Amniotic epithelial cell (primary cell): ENCODE measurements around the gene FOSB.

Experiments used
- DNase-seq: peaks from one replicate; pipeline ENCODE4 v3.0.0-alpha.2; 2010; ENCODE audit warnings: low read depth

Gene FOSB

DNA sequence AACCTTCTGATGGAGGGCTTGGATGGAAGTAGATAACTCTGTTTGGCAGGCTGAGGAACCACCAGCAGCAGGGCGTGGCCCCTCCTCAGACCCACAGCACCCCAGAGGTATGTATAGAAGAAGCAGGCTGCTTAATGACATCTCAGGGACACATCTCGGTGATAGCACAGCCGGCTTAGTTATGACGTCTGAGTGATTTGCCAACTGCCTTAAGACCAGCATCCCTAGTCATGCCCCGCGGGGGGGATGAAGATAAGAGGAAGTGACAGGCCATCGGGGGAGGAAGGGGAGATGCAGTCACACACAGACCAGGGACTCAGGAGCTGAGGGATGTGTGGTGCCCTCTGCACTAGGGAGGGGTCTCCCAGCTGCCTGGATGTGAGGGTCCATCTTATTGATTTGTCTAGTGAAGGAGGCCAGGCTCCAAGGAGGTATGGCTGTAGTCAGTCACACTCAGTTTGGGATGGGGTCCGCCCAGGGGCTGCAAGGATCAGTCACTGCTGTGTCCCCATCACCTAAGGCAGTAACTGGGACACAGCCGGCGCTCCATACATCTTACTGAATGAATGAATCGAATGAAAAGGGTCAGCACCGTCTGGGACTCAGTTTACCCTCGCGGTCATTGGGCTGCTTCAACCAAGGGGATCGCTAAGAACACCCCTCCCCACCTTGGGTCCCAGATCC is 24.9 kb upstream of the FOSB start:
- DNase-seq = no peak

DNA sequence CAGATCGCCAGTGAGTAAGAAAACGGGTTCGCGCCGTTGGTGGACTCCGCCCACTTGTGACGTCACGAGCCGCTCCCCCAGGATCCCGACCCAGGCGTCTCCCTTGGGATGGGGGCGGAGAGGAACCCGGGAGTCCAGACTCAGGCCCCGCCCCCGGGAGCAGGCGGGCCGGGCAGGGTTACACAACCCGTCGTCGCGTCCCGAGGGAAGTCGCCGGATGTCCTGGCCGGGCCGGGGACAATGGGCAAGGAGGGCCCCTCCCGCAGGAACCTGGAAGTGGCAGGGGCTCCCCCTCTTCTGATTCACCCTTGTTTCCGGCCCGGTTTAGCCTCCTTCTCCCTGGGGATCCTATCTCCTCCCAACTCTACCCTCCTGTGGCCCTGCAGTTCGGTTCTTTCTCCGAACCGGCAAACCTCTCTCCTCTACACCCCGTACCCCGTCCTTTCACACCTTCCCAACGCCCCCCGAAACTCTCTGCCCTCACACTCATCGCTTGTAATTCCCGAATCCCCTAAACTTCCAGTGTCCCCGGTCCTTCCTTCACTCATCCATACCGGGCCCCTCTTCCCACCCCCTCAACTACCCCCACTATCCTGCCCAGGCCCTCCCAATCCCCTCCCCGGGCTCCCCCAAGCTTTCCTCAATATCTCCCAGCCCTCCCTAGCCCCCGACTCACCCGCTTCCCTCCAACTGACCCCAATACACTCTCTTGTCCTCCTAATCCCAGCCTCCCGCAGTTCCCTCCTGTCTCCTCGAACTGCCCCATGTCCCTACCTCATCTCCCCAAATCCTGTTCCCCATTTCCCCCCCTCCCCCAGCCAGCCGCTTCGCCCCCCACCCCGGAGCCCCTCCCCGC is 24.1 kb upstream of the FOSB start:
- DNase-seq = peak; percentile 79

DNA sequence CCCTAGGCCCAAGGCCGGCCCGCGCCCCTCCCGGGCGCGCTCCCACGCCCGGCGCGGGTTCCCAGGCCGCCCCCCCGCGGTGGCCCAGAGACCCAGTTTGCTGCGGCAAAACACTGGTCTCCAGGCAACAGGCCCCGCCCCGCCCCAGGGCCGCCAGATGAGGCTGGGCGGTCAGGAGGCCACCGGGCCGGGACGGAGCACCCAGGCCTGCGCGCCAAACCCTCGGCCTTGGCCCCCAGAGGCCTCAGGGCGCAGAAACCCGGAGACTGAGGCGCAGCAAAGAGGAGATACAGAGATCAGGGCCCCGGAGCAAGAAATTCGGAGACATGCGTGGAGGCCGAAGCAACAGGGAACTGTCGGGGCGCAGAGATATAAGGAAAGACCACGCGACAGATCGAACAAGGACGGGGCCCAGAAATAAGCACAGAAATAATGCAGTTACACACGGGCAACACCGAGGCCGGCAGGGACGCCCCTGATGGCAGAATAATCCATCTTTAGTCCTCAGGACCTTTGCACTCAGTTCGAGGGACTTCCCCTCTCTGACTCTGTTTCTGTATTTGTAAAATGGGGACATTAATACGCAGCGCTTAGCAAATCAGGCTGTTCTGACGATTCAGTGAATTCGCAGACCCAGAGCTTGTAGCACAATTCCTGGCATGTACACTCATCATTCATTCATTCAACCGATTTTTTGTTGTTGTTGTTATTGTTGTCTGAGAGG is 23.3 kb upstream of the FOSB start:
- peak; percentile 72 for DNase-seq

DNA sequence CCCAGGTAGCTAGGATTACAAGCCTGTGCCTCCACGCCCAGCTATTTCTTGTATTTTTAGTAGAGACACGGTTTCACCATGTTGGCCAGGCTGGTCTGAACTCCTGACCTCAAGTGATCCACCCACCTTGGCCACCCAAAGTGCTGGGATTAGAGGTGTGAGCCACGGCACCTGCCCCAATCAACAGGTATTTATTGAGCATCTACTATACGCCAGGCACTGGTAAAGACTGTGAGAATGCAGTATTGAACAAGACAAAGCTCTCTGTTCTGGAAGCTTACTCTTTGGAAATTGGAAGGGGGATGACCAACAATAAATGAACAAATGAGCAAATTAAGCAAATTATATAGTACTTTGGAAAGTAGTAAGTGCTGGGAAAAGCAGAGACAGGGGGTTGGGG is 22.7 kb upstream of the FOSB start:
- no peak for DNase-seq

DNA sequence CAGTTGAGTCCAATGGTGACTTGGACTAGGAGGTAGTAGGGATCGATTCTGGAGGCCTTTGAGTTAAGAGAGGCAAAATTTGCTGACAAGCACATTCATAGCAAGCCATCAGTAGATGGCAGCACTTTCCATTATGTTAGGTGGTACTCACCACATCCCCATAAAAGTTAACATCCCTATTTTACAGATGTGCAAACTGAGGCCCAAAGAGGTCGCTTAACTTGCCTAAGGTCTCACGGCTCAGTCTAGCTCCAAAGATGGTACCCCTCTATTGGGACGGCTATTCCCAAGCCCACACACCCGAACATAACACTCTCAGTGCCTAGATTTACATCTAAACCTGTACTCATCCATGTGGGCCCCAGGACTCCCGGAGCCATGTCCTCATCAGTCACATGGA is 21.5 kb upstream of the FOSB start:
- DNase-seq = peak; percentile 52

DNA sequence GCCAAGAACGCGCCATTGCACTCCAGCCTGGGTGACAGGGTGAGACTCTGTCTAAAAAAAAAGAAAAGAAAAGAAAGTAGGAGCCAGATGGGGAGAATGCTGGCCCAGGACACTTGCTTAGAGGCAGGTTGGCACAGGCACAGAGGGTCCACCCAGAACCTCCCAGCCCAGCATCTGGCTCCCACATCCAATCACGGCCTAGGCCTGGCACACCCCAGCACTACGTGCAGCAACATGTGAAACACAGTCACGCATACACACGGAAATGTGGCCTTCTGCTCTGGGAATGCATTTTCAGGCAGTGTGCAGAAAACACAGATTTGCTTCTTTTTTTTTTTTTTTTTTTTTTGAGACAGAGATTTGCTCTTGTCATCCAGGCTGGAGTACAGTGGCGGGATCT is 20.9 kb upstream of the FOSB start:
- DNase-seq = no peak

DNA sequence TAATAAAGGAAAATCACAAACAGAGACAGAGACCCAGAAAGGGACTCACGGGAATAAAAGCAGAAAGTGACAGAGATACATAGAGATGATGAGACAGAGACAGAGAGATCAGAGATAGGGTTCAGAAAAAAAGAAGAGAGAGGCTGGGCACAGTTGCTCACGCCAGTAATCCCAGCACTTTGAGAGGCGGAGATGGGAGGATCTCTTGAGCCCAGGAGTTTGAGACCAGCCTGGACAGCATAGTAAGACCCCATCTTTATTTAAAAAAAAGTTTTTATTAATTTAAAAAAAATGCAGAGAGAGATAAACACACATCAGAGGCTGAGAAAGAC is 19.4 kb upstream of the FOSB start:
- no peak for DNase-seq

DNA sequence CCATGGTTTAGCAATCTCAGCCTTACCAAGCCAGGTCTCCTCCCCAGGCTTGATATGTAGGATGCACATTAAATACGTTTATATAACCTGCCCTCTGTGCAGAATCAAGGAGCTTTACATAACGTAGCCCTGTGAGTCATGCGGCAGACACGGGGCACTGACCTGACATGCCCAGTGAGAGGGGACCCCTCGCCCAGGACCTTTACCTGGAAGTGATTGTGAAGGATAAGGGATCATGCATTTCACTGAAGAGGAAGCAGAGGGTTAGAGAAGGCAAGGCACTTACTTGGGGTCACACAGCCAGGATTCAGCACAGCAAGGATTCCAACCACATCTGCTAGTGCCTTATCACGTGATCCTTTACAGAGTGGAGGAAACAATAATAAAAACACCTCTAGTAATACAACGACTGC is 18.9 kb upstream of the FOSB start:
- no peak for DNase-seq

DNA sequence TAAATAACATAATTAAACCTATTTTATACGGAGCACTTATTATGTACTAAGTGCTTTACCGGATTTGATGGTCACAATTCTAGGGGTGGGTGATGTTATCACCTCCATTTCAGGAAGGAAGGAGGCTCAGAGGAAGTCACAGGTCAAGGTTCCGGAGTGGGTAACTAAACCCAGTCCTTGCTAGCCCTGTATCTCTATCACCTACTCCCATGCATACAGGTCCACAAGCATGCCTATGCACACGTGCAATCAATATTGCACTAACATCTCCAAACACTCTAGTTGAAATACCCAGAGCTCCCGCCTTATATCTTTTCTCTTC is 17.8 kb upstream of the FOSB start:
- DNase-seq = no peak

DNA sequence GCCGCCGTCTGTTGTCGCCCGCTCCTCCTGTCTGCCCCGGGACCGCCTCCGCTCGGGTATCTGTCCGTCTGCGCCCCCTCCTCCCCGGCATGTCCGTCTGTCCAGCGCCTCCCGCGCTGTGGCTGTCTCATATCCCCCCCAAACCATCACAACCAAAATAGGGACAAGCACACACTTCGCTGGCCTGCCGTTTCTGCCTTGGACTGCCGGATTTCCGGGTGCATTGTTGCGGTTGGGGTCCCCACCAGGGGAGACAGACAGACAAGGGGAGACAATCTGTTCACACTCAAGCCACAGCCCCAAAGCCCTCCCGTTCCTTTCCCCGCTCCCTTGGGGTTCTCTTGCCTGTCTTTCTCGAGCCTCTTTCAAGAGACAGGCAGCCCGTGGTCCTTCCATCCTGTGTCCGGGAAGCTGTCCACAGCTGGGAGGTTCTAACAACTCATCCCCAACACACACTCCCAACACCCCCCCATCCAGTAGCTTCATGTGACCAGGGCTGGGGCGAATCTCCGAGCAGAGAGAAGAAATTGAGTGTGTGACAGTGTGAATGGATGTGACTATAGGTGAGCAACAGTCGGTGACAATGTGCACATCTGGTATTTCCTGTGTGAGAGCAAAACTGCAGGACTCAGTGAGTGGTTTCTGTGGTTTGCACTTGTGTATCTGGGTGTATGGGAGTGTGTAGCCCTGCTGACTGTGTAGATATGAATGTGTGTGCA is 16.5 kb upstream of the FOSB start:
- peak; percentile 70 for DNase-seq

DNA sequence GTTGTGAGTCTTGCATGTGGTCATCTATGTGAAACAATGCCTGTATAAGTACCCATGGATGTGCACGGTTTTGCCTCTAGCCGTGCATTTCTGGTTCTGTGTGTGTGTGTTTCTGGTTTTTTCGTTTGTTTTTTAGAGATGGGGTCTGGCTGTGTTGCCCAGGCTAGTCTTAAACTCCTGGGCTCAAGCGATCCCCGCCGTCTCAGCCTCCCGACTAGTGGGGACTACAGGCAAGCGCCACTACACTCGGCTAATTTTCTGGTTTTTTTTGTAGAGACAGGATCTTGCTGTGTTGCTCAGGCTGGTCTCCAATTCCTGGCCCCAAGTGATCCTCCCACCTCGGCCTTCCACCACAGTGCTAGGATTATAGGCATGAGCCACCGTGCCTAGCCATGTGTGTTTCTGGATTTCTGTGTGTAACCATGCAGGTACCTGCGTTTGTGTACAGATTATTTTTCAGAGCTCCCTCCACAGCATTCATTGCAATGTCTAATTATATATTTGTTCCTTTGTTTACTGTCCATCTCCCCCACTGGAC is 15.9 kb upstream of the FOSB start:
- no peak for DNase-seq

DNA sequence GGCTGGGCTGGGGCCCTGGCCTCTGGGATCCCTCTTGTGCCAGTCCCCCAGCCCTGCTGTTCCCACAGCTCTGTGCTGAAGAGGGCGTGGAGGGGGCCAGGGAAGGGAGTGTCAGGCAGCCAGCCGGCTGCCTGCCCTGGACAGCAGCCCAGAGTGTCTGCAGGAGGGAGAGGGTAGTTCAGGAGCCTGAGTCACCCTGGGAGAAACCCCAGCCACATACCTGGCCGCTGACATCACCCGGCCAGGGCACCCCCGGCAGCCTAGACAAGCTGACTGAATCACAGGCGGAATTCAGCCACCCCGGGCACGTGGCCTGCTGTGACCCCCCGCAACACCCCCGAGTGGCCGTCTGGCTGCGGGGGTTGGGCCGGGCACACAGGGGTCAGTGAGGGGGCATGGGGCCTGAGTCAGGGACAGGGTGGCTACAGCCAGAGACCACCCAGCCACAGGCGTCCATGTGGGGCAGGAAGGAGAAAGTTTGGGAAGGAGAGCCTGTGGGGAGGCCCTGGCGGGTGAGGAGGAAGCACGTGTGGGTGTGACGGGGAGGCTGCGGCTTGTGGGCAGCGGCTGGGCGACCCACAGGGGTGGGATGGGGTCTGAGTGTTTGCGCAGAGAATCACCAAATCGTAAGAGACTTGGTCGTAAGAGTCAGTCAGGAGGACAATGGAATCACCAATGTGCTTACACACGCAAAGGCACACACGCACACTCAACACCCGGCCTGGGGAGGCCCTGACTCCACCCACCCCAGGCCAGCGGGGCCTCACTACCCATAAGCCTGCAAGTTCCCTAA is 11.9 kb upstream of the FOSB start:
- peak; percentile 99 for DNase-seq

DNA sequence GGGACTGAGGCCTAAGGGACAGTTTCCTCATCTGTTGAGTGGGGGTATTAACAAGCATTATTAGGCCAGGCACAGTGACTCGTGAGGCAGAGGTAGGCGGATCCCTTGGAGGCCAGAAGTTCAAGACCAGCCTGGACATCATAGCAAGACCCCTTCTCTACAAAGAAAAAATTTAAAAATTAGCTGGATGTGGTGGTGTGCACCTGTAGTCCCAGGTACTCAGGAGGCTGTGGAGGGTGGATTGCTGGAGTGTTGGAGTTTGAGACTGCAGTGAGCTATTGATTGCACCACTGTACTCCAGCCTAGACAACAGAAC is 11.3 kb upstream of the FOSB start:
- no peak for DNase-seq

DNA sequence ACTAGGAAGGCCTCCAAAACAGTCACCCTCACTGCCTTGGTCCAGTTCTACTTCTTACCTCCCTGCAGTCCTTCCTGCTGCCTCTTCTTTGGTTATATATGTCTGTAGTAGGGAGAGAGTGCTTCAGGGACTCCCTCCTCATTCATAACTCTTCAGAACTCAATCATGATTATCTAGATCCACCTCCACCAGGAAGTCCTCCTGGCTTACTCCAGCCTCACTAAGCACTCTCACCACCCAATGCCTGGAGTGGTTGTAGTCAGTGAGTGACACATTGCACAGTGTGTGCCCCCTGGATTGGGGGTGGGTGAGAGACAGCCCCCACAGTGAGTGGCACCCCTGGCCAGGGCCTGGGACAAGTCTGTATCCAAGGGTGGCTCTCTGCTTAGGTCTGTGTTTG is 10.0 kb upstream of the FOSB start:
- DNase-seq = no peak

DNA sequence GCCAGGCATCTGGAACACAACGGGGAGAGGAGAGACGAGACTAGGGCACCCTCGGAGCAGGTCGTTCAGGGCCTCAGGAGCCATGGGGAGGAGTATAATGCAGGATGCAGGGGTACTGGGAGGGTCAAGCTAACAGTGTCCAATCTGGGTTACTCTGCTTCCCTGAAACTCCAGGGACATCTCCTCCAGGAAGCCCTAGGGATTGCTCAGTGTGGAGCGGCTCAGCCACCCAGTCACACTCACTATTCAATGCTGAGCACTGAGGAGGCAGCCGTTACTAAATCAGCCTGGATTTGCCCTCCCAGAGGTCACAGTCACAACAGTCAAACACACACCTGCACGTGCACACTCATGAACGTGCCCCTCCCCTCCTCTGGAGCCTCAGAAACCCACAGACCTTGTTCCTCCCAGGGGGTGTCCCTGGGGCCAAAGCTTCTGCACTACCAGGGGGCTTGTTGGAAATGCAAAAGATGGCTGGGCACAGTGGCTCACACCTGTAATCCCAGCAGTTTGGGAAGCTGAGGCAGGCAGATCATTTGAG is 6.9 kb upstream of the FOSB start:
- DNase-seq = no peak

DNA sequence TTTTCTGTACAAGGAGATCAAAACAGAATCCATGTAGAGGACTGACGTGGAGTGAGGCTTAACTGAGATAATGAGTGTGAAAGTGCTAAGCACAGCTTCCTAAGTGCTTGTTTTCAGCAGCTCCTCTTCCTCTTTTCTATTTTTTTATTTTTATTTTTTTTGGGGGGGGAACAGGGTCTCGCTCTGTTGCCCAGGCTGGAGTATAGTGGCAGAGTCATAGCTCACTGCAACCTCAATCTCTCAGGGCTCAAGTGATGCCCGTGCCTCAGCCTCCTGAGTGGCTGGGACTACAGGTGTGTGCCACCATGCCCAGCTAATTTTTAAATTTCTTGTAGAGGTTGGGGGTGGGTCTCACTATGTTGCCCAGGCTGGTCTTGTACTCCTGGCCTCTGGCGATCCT is 5.6 kb upstream of the FOSB start:
- DNase-seq = no peak

DNA sequence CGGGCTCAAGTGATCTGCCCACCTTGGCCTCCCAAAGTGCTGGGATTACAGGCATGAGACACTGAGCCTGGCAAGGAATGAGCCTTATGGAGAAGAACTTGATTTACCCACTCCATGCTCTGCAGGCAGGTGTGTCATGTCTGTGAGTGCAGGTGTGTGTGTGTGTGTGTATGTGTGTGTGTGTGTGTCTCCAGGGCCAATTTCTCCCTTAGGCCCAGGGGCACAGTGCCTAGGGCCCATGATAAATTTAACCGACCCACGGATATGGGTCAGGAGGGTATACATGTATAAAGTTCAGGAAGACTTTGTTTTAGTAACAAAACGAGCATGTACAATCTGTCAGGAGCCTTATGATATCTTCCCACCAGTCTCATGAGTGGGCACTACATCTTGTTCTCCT is 4.6 kb upstream of the FOSB start:
- DNase-seq = no peak

DNA sequence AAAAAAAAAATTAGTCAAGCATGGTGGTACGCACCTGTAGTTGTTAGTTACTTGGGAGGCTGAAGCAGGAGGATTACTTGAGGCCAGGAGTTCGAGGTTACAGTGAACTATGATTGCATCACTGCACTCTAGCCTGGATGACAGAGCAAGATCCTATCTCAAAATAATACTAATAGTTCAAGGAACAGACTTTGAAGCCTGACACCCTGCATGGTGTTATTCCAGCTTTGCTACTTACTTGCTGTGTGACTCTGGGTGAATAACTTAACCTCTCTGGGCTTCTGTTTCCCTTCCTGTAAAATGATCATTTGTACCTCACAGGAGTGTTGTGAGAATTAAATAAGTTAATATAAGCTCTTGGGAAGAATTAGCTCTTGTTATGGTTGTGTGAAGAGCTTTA is 3.5 kb upstream of the FOSB start:
- DNase-seq = no peak

DNA sequence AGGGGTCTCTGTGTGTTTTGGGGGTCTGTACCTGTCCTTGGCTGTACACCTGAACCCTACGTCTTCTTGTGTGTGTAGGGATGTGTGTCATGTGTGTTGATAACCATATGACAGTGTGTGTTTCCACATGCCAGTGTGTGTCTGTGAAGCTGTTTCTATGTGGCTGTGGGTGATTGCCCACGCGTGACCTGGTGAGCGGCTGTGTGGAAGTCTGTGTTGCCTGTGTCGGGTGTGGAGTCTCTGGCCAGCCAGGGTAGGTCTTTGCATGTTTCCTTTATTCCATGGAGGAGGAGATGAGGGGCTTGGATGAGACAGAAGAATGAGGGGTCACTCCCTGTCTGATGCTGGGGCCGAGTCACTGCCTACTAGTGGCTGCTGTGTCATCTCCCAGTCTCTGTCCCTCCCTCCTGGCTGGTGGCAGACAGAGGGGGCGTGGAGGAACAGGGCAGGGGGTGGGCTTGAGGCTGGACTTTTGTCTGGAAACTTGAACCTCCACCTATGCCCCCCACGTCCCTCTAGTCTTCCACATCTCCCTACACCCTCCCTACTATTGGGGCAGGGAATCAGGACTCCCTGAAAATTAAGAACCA is 2.8 kb upstream of the FOSB start:
- DNase-seq = no peak

DNA sequence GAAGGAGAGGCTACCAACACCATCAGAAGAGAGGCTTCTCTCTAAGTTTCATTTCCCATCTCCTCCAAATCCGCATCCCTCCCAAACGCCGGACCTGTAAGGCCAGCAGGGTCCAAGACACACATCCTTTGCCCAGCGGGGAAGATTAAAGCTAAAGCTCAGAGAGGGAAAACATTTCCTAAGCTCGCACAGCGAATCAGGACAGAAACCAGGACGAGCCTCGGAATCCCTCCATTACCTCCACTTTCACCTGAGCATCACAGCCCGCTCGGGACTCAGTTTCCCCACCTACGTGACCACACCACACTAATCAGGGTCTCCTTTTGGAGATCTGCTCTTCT is 711 bp upstream of the FOSB start:
- no peak for DNase-seq

DNA sequence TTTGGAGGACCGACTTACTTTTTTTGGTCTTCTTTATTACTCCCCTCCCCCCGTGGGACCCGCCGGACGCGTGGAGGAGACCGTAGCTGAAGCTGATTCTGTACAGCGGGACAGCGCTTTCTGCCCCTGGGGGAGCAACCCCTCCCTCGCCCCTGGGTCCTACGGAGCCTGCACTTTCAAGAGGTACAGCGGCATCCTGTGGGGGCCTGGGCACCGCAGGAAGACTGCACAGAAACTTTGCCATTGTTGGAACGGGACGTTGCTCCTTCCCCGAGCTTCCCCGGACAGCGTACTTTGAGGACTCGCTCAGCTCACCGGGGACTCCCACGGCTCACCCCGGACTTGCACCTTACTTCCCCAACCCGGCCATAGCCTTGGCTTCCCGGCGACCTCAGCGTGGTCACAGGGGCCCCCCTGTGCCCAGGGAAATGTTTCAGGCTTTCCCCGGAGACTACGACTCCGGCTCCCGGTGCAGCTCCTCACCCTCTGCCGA is 409 bp downstream of the FOSB start:
- no peak for DNase-seq
